Keratinocyte (primary cell): ENCODE data around the gene PSME4. TPM values are rescaled to one million over a fixed set of nuclear protein-coding genes. Genes with fewer than 3 reads are reported as not detected.

ENCODE experiments used
- DNase-seq: peaks from one replicate; pipeline ENCODE4 v3.0.0-alpha.2; 2011; ENCODE audit warnings: low read depth, missing footprints, low spot score
- FAIRE-seq: peaks from 2 replicates; lab custom pipeline; 2011; peaks lifted over from hg19 to GRCh38; lab: Jason Lieb, UNC
- H2AFZ ChIP-seq: 2 replicates; pipeline ENCODE4 v1.6.0; 2012; ENCODE audit warnings: low read length, control low read depth, inconsistent platforms; ENCODE audit not compliant: control insufficient read depth
- H3K27ac ChIP-seq: 2 replicates; pipeline ENCODE4 v1.5.1; 2011; ENCODE audit warnings: low read length; ENCODE audit not compliant: control insufficient read depth, insufficient read depth
- H3K27me3 ChIP-seq: 3 replicates; pipeline ENCODE4 v1.6.0; 2011; ENCODE audit warnings: low read length; ENCODE audit not compliant: control insufficient read depth, insufficient read depth; ENCODE audit errors: extremely low read depth
- H3K36me3 ChIP-seq, 2 experiments: 2 replicates in 1 of 2; 3 replicates in 1 of 2; pipeline ENCODE4 v1.5.1; 2011; ENCODE audit warnings: low read length in 2 of 2, mild to moderate bottlenecking in 1 of 2; ENCODE audit not compliant: control insufficient read depth in 2 of 2, insufficient read depth in 2 of 2; ENCODE audit errors: extremely low read depth in 1 of 2
- H3K4me1 ChIP-seq: 3 replicates; pipeline ENCODE4 v1.5.1; 2011; ENCODE audit warnings: low read length; ENCODE audit not compliant: control insufficient read depth, insufficient read depth; ENCODE audit errors: extremely low read depth
- H3K4me2 ChIP-seq: 3 replicates; pipeline ENCODE4 v1.6.0; 2011; ENCODE audit warnings: low read depth, low read length; ENCODE audit not compliant: control insufficient read depth, insufficient read depth; ENCODE audit errors: extremely low read depth
- H3K4me3 ChIP-seq, 3 experiments: fragments of 200-600 bp in 1 of 3; sonication (generic) in 1 of 3; 2 replicates in 2 of 3; 3 replicates in 1 of 3; pipeline ENCODE4 v1.5.1; 2011 to 2016; ENCODE audit warnings: low read length in 3 of 3, mild to moderate bottlenecking in 3 of 3, control low read depth in 2 of 3, inconsistent platforms in 1 of 3, low read depth in 1 of 3, mixed read lengths in 1 of 3, mixed run types in 1 of 3, moderate library complexity in 1 of 3; ENCODE audit not compliant: control insufficient read depth in 2 of 3, insufficient read depth in 2 of 3; ENCODE audit errors: extremely low read depth in 1 of 3
- H3K79me2 ChIP-seq: 2 replicates; pipeline ENCODE4 v1.6.0; 2012; ENCODE audit warnings: low read length; ENCODE audit not compliant: control insufficient read depth, insufficient read depth
- H3K9ac ChIP-seq: 3 replicates; pipeline ENCODE4 v1.6.0; 2011; ENCODE audit warnings: low read length; ENCODE audit not compliant: control insufficient read depth, insufficient read depth; ENCODE audit errors: extremely low read depth
- H3K9me1 ChIP-seq: 3 replicates; pipeline ENCODE4 v1.6.0; 2011; ENCODE audit warnings: low read length; ENCODE audit not compliant: control insufficient read depth, insufficient read depth; ENCODE audit errors: extremely low read depth
- H3K9me3 ChIP-seq: 2 replicates; pipeline ENCODE4 v1.5.1; 2012; ENCODE audit warnings: low read depth, low read length; ENCODE audit not compliant: control insufficient read depth
- H4K20me1 ChIP-seq: 3 replicates; pipeline ENCODE4 v1.6.0; 2011; ENCODE audit warnings: low read length; ENCODE audit not compliant: control insufficient read depth, insufficient read depth; ENCODE audit errors: extremely low read depth
- EZH2 ChIP-seq: IDR thresholded peaks from one replicate; pipeline ENCODE4 v1.6.1; 2012; ENCODE audit warnings: inconsistent platforms, mild to moderate bottlenecking, low read length, moderate library complexity
- dilution Hi-C: fragments of 300-500 bp; cut with MboI; formaldehyde crosslinking; loops from one replicate; pipeline ENCODE4 v1.7.0; 2020; ENCODE audit warnings: low sequenced_read_pairs; ENCODE audit not compliant: extremely low pct_ligation_motif_present
- polyA plus RNA-seq, 5 experiments: library from polyadenylated mRNA; depleted of rRNA in 3 of 5; stranded (reverse) in 3 of 5; stranded (forward) in 1 of 5; unstranded in 1 of 5; fragments of >200 nt; gene quantifications; 1 replicate in 1 of 5; 2 replicates in 3 of 5; 3 replicates in 1 of 5; pipeline versions ENCODE4 v1.2.1 to v1.2.3, GENCODE V29; 2011 to 2012; ENCODE audit warnings: missing spikeins in 2 of 5, low read depth in 1 of 5, low replicate concordance in 1 of 5
- TF ChIP-seq, protein P1 (sequence below), 3 experiments: IDR thresholded peaks in 1 of 3; conservative IDR thresholded peaks in 1 of 3; optimal IDR thresholded peaks in 1 of 3; 2 replicates in 2 of 3; 3 replicates in 1 of 3; pipeline versions ENCODE3 to v1.5.1; 2011; ENCODE audit warnings: low read length in 3 of 3, mild to moderate bottlenecking in 3 of 3, moderate library complexity in 2 of 3, control low read depth in 1 of 3, inconsistent platforms in 1 of 3; ENCODE audit not compliant: insufficient read depth in 2 of 3; ENCODE audit errors: extremely low read depth in 1 of 3

The PSME4 gene
- polyA plus RNA-seq, 1 donor (not counting 4 experiments of a cell fraction or from before 2014, with no cell fraction given): 59.4 TPM

DNA sequence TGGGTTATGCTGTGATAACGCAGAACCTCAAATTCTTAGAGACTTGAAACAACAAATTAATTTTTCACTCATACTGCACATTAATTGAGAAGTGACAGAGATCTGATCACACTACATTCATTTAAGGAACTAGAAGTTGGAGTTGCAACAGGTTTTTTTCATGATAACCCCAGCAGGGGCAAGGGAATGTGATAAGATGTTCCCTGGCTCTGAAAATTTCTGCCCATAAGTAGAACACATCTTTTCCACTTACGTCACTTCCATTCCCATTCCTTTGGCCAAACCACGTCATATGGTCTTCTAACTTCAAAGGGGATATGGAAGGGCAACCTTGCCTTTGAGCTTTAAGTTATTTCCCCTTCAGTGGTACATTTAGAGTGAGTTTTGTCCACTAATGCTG is 29.7 kb upstream of the PSME4 start:
- dilution Hi-C loops: no loop called here
- H2AFZ ChIP-seq: no peak overlapping the region
- TF ChIP-seq, protein P1, sequence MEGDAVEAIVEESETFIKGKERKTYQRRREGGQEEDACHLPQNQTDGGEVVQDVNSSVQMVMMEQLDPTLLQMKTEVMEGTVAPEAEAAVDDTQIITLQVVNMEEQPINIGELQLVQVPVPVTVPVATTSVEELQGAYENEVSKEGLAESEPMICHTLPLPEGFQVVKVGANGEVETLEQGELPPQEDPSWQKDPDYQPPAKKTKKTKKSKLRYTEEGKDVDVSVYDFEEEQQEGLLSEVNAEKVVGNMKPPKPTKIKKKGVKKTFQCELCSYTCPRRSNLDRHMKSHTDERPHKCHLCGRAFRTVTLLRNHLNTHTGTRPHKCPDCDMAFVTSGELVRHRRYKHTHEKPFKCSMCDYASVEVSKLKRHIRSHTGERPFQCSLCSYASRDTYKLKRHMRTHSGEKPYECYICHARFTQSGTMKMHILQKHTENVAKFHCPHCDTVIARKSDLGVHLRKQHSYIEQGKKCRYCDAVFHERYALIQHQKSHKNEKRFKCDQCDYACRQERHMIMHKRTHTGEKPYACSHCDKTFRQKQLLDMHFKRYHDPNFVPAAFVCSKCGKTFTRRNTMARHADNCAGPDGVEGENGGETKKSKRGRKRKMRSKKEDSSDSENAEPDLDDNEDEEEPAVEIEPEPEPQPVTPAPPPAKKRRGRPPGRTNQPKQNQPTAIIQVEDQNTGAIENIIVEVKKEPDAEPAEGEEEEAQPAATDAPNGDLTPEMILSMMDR (optimal IDR thresholded peaks at IDR 0.05 in 1 of 3, IDR thresholded peaks at IDR 0.05 in 1 of 3, conservative IDR thresholded peaks at IDR 0.05 in 1 of 3; ENCODE audit: extremely low read depth in 1 of 3, insufficient read depth in 2 of 3, low read length in 3 of 3): no peak
- TF ChIP-seq EZH2: no peak
- H3K4me1 ChIP-seq: no peaks in the 10 kb centered on the region
- H3K27ac ChIP-seq: no peak overlapping the region
- H3K4me2 ChIP-seq: no peak overlapping the region
- DNase-seq (no peak), FAIRE-seq (no peak)
- H3K4me3 ChIP-seq: no peak overlapping the region
- H3K79me2 ChIP-seq: no peaks in the 10 kb centered on the region
- no peaks in the 10 kb centered on the region for H3K9me1 ChIP-seq
- no peaks in the 10 kb centered on the region for H3K36me3 ChIP-seq
- H3K9ac ChIP-seq: no peak overlapping the region
- H3K9me3 ChIP-seq: no peaks in the 10 kb centered on the region
- H3K27me3 ChIP-seq: no peaks in the 10 kb centered on the region
- no peaks in the 10 kb centered on the region for H4K20me1 ChIP-seq

DNA sequence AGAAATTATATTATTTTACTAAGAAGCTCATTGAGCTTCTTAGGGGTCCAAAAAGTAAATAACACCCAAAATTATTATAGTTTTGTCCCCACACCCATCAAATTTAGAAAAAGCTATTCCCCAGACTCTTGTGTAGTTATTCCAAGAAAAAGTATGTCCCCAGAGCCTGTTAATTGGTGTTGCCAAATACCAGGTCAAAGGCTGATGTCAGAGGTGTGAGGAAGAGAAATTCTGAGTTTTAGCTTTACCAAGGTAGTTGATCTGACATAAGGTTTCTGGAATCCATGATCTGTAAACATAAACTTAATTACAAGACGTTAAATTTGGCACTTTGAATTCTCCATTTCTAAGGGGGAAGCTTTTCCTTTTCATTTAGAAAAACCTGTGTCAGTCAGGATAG is 29.3 kb upstream of the PSME4 start:
- DNase-seq: no peak
- Histone ChIP-seq H3K27me3 (no peaks in the 10 kb centered on the region), H3K36me3 (no peaks in the 10 kb centered on the region), H3K9me3 (no peaks in the 10 kb centered on the region), H3K9ac (no peak overlapping the region), H3K4me2 (no peak overlapping the region), H3K4me3 (no peak overlapping the region), H3K9me1 (no peaks in the 10 kb centered on the region), H4K20me1 (no peaks in the 10 kb centered on the region), H3K27ac (no peak overlapping the region), H3K79me2 (no peaks in the 10 kb centered on the region), H3K4me1 (no peaks in the 10 kb centered on the region), H2AFZ (no peak overlapping the region)
- dilution Hi-C loops: no loop called here
- TF ChIP-seq, protein P1 (optimal IDR thresholded peaks at IDR 0.05 in 1 of 3, IDR thresholded peaks at IDR 0.05 in 1 of 3, conservative IDR thresholded peaks at IDR 0.05 in 1 of 3; ENCODE audit: extremely low read depth in 1 of 3, insufficient read depth in 2 of 3, low read length in 3 of 3): no peak
- no peak for TF ChIP-seq EZH2
- no peak for FAIRE-seq
